OCI-LY7 (cell line): ENCODE measurements around the gene FRMPD2.

Experiments
- EZH2phosphoT487 ChIP-seq: fragments of 200-600 bp; sonication (generic); IDR thresholded peaks from 2 replicates; pipeline ENCODE4 v1.6.1; 2018; ENCODE audit warnings: low read depth, borderline replicate concordance, mild to moderate bottlenecking, mixed run types, antibody characterized with exemption, low read length, moderate library complexity, mixed read lengths
- TF ChIP-seq, protein P1 (sequence below): fragments of 200-600 bp; sonication (generic); conservative IDR thresholded peaks from 2 replicates; pipeline ENCODE4 v1.5.1; 2014; ENCODE audit warnings: mild to moderate bottlenecking, antibody characterized with exemption, low read length, moderate library complexity, mixed read lengths

DNA sequence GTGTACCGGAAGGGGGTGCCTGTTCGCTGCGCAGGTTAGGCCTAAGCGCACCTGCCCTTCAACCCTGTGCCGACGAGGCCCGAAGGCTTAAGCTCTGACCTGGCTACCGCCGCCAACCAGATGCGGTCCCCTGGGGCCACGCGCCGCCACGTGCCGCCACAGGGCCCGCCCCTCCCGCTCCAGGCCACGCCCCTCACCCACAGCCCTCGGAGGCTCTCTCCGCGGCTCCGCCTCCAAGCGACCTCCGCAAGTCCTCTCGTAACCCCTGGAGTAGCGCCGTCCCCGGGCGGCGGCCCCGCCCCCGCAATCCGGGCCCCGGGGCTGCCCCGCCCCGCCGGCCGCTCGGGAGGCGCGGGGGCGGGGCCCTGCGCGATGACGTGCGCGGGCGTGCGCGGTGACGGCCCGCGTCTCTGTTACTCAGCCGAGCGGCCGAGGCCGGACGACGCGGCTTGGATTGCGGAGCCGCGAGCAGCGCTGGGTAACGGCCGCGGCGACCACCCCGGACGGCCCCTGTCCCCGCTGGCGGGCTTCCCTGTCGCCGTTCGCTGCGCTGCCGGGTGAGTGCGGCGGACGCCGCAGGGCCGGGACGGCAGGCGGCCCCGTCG is 31.9 kb upstream of the FRMPD2 start, which contains the start of gene MAPK8:
- TF ChIP-seq, protein P1, sequence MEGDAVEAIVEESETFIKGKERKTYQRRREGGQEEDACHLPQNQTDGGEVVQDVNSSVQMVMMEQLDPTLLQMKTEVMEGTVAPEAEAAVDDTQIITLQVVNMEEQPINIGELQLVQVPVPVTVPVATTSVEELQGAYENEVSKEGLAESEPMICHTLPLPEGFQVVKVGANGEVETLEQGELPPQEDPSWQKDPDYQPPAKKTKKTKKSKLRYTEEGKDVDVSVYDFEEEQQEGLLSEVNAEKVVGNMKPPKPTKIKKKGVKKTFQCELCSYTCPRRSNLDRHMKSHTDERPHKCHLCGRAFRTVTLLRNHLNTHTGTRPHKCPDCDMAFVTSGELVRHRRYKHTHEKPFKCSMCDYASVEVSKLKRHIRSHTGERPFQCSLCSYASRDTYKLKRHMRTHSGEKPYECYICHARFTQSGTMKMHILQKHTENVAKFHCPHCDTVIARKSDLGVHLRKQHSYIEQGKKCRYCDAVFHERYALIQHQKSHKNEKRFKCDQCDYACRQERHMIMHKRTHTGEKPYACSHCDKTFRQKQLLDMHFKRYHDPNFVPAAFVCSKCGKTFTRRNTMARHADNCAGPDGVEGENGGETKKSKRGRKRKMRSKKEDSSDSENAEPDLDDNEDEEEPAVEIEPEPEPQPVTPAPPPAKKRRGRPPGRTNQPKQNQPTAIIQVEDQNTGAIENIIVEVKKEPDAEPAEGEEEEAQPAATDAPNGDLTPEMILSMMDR: no peak
- no peak for TF ChIP-seq EZH2phosphoT487
